RWPE1 (cell line): ENCODE measurements around the gene CAPN9.
A peak's percentile ranks its signal among the peaks of the same experiment; 100 is the strongest.

Experiments used
- CTCF ChIA-PET: fragments of 350-600 bp; sonication (Branson Sonifier 250); formaldehyde crosslinking; extraction: SDS; loops from one replicate; lab custom pipeline; 2021; lab: Yijun Ruan, JAX
- POLR2A ChIA-PET: fragments of 400-600 bp; formaldehyde crosslinking; extraction: SDS; loops from one replicate; lab custom pipeline; 2020; ENCODE audit warnings: antibody characterized with exemption; ENCODE audit not compliant: low non-redundant PET; lab: Yijun Ruan, JAX
- DNase-seq: peaks from one replicate; pipeline ENCODE4 v3.0.0; 2012; ENCODE audit warnings: low spot score
- H3K27ac ChIP-seq: fragments of 450-650 bp; 2 replicates; pipeline ENCODE4 v1.5.1; 2017
- CTCF ChIP-seq: fragments of 450-650 bp; conservative IDR thresholded peaks from 2 replicates; pipeline ENCODE4 v1.5.1; 2017; ENCODE audit warnings: low read depth, mild to moderate bottlenecking

Gene CAPN9

GRCh38 chr1:230849451-230850224 lies 102.5 kb downstream of the CAPN9 start:
- POLR2A ChIA-PET: no interaction called here

GRCh38 chr1:230850547-230850946 lies 103.4 kb downstream of the CAPN9 start:
- POLR2A ChIA-PET: no interaction called here
- CTCF ChIA-PET: no interaction called here
- no peak for TF ChIP-seq CTCF
- no peak for DNase-seq
- no peak overlapping the region for H3K27ac ChIP-seq

More at GRCh38 chr1:230849451-230850224, 102.5 kb downstream of the CAPN9 start:
- no peak for TF ChIP-seq CTCF
- CTCF ChIA-PET: no interaction called here
- DNase-seq: peak; percentile 21
- H3K27ac ChIP-seq: peak overlapping the region; percentile 66

- ChIA-PET CTCF (interaction anchor here (0.6 kb wide), 1 partner anchor 54 kb away, joined by 3 read pairs; no protein-coding TSS in a partner anchor), POLR2A (no interaction called here)
- DNase-seq: no peak
- no peak overlapping the region for H3K27ac ChIP-seq
- TF ChIP-seq CTCF: no peak
Observed at GRCh38 chr1:230851291-230851691, 104.1 kb downstream of the CAPN9 start.
